ENCODE results near the gene METTL27. TPM values are rescaled to one million over a fixed set of nuclear protein-coding genes. Genes with fewer than 3 reads are reported as not detected.

Gene METTL27
- total RNA-seq, 4 donors from 2014 or later = 0.34 to 4.4 TPM; not detected in 2

GRCh38 chr7:73812996-73813395, 29.3 kb downstream of the METTL27 start:
- intact Hi-C loops (cut with DNase I) = no loop called here
- H3K4me3 ChIP-seq = no peak overlapping the region
- peaks cover 0 to 17% (median 0%) of the 10 kb centered on the region in 3 donors for H3K4me1 ChIP-seq
- no peaks in the 10 kb centered on the region for H3K36me3 ChIP-seq
- WGBS, 2 donors = 76 to 83% methylated on average over 3 of the region's 3 CpGs
- no peak overlapping the region for H3K27ac ChIP-seq
- no peaks in the 10 kb centered on the region for H3K9me3 ChIP-seq
- TF ChIP-seq CTCF (IDR thresholded peaks at IDR 0.05) (no peak), POLR2A (IDR thresholded peaks at IDR 0.05) (no peak)
- no peak for DNase-seq
- peaks cover 0 to 15% (median 0%) of the 10 kb centered on the region in 4 donors for H3K27me3 ChIP-seq

- Histone ChIP-seq H3K27me3 (peaks cover 0 to 15% (median 0%) of the 10 kb centered on the region in 4 donors), H3K36me3 (no peaks in the 10 kb centered on the region), H3K27ac (no peak overlapping the region), H3K9me3 (no peaks in the 10 kb centered on the region), H3K4me1 (peaks cover 0 to 17% (median 0%) of the 10 kb centered on the region in 3 donors), H3K4me3 (no peak overlapping the region)
- TF ChIP-seq CTCF (IDR thresholded peaks at IDR 0.05) = peak; percentile 37 to 91 (median 82)
- no peak for TF ChIP-seq POLR2A (IDR thresholded peaks at IDR 0.05)
- no peak for DNase-seq
- intact Hi-C loops (cut with DNase I) = no loop called here
- WGBS, 2 donors = 18 to 21% methylated on average over 6 to 9 of the region's 11 CpGs
Measured at GRCh38 chr7:73811760-73812168, 30.6 kb downstream of the METTL27 start.

- Histone ChIP-seq H3K27ac (no peak overlapping the region), H3K9me3 (no peaks in the 10 kb centered on the region), H3K36me3 (no peaks in the 10 kb centered on the region), H3K4me1 (peaks cover 0 to 17% (median 0%) of the 10 kb centered on the region in 3 donors), H3K4me3 (no peak overlapping the region), H3K27me3 (peaks cover 0 to 15% (median 0%) of the 10 kb centered on the region in 4 donors)
- TF ChIP-seq CTCF (IDR thresholded peaks at IDR 0.05) (no peak), POLR2A (IDR thresholded peaks at IDR 0.05) (no peak)
- DNase-seq = no peak
- no CpG with 5 or more reads among the region's 4 CpGs for WGBS, 2 donors
- intact Hi-C loops (cut with DNase I) = no loop called here
Measured at GRCh38 chr7:73810998-73811360, 31.3 kb downstream of the METTL27 start.

DNA sequence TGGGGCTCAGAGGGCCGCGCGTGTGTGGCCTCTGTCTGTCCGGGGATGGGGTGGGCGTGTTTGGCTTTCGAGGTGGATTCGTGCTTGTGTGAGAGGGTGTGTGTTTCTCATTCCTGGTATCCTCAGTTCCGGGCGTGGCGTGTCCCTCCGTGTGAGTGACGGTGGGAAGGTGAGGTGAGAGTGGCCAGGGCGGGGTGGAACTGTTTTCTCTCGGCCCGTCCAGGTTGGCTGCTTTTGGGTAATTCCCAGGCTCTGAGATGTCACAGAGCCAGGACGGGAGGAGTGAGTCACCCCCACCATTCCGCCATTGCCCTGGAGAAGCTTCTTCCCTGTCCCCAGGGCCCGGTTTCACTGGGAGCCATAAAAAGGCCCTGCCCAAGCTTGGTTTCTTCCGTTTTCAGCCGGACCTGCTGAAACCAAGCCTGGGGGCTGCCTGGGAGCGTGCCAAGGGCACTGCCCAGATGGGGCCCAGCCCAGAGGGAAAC, 32.8 kb downstream of the METTL27 start:
- Histone ChIP-seq H3K36me3 (no peaks in the 10 kb centered on the region), H3K27ac (peak overlapping the region in 2 of 4 donors; percentile 45 to 57), H3K9me3 (no peaks in the 10 kb centered on the region), H3K4me3 (no peak overlapping the region), H3K27me3 (peaks cover 0 to 15% (median 0%) of the 10 kb centered on the region in 4 donors), H3K4me1 (peaks cover 0 to 17% (median 0%) of the 10 kb centered on the region in 3 donors)
- WGBS, 2 donors = 49 to 59% methylated on average over 14 to 18 of the region's 21 CpGs
- DNase-seq = no peak
- intact Hi-C loops (cut with DNase I) = loop anchor here (5.0 kb wide), 1 partner anchor 48 kb away; no protein-coding TSS in a partner anchor
- TF ChIP-seq POLR2A (IDR thresholded peaks at IDR 0.05) (no peak), CTCF (IDR thresholded peaks at IDR 0.05) (no peak)

- intact Hi-C loops (cut with DNase I) = no loop called here
- Histone ChIP-seq H3K27me3 (no peaks in the 10 kb centered on the region), H3K36me3 (no peaks in the 10 kb centered on the region), H3K9me3 (no peaks in the 10 kb centered on the region), H3K4me3 (no peak overlapping the region), H3K4me1 (no peaks in the 10 kb centered on the region), H3K27ac (no peak overlapping the region)
- no peak for TF ChIP-seq POLR2A (IDR thresholded peaks at IDR 0.05)
- 66 to 84% methylated on average over 4 of the region's 4 CpGs for WGBS, 2 donors
- no peak for DNase-seq
Measured at GRCh38 chr7:73802459-73802858, 39.9 kb downstream of the METTL27 start.

- Histone ChIP-seq H3K4me1 (no peaks in the 10 kb centered on the region), H3K27me3 (no peaks in the 10 kb centered on the region), H3K9me3 (no peaks in the 10 kb centered on the region), H3K27ac (no peak overlapping the region), H3K4me3 (no peak overlapping the region), H3K36me3 (no peaks in the 10 kb centered on the region)
- WGBS, 2 donors = 27 to 29% methylated on average over 1 of the region's 1 CpG
- no peak for TF ChIP-seq CTCF (IDR thresholded peaks at IDR 0.05)
- TF ChIP-seq POLR2A (IDR thresholded peaks at IDR 0.05) = no peak
- intact Hi-C loops (cut with DNase I) = no loop called here
- DNase-seq = no peak
Measured at GRCh38 chr7:73801577-73801976, 40.7 kb downstream of the METTL27 start.

All from esophagus squamous epithelium (tissue), 5 donors.